Spleen (tissue), 7 donors: ENCODE results near the gene EIF2D.
"Not testable (repeated sequence)": the region's sequence is repeated elsewhere in the genome, so short reads cannot be mapped to it uniquely, and the experiment has no call there.

Source experiments
- POLR2AphosphoS5 ChIP-seq, 3 donors: sonication (generic); formaldehyde crosslinking; IDR thresholded peaks; one replicate each; pipeline ENCODE4 v1.5.1; 2017; ENCODE audit warnings: antibody characterized with exemption in 3 of 3
- TF ChIP-seq, protein P1 (sequence below), 11 experiments: fragments of 200-600 bp in 7 of 11; fragments of 450-650 bp in 4 of 11; sonication (generic) in 4 of 11; IDR thresholded peaks in 8 of 11; conservative IDR thresholded peaks in 3 of 11; 1 replicate in 7 of 11; 2 replicates in 4 of 11; pipeline versions ENCODE4 v1.4.0 to v1.8.0; 2016 to 2021; ENCODE audit warnings: antibody characterized with exemption in 11 of 11, inconsistent platforms in 4 of 11, mild to moderate bottlenecking in 1 of 11
- donor health status: DM: no; HTN: no; CAD: no; lungs with moderate emphysema.
- donor health status: DM: no; HTN: no; CAD: no.
- donor health status: DM: no; HTN: no; CAD: no.

DNA sequence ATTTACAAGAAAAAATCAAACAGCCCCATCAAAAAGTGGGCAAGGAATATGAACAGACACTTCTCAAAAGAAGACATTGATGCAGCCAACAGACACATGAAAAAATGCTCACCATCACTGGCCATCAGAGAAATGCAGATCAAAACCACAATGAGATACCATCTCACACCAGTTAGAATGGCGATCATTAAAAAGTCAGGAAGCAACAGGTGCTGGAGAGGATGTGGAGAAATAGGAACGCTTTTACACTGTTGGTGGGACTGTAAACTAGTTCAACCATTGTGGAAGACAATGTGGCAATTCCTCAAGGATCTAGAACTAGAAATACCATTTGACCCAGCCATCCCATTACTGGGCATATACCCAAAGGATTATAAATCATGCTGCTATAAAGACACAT lies 29.8 kb upstream of the EIF2D start:
- TF ChIP-seq POLR2AphosphoS5 (IDR thresholded peaks at IDR 0.05), result not testable (repeated sequence)
- TF ChIP-seq, protein P1, sequence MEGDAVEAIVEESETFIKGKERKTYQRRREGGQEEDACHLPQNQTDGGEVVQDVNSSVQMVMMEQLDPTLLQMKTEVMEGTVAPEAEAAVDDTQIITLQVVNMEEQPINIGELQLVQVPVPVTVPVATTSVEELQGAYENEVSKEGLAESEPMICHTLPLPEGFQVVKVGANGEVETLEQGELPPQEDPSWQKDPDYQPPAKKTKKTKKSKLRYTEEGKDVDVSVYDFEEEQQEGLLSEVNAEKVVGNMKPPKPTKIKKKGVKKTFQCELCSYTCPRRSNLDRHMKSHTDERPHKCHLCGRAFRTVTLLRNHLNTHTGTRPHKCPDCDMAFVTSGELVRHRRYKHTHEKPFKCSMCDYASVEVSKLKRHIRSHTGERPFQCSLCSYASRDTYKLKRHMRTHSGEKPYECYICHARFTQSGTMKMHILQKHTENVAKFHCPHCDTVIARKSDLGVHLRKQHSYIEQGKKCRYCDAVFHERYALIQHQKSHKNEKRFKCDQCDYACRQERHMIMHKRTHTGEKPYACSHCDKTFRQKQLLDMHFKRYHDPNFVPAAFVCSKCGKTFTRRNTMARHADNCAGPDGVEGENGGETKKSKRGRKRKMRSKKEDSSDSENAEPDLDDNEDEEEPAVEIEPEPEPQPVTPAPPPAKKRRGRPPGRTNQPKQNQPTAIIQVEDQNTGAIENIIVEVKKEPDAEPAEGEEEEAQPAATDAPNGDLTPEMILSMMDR (IDR thresholded peaks at IDR 0.05 in 8 of 11, conservative IDR thresholded peaks at IDR 0.05 in 3 of 11), result not testable (repeated sequence)
